HTERT RPE-1 (cell line): ENCODE results near the gene ZNRD2.

ENCODE experiments used
- in situ Hi-C: fragments of 300-500 bp; cut with MboI; formaldehyde crosslinking; loops from 4 replicates; pipeline ENCODE4 v1.14.3; 2020; ENCODE audit warnings: low sequenced_read_pairs

Gene ZNRD2

DNA sequence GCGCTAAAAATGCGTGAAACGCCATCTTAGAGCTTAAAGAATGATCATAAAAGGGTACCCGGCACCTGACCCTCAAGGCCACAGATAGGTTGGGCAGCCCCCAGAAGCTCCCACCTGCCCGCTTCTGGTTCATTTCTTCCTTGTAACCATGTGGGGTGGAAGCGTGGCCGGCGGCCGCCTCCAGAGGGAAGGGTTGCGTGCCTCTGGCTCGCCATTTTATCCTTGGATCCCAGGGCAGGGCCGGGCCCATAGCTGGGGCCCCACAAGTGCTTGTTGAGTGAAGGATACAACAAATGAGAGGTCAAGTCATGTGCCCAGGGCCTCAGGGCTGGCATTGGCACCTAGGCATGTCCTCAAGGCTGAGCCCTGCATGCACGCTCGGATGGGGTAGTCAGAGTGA lies 51.2 kb downstream of the ZNRD2 start:
- in situ Hi-C loops, result no loop called here
